ENCODE data around the gene IRF6. TPM values are rescaled to one million over a fixed set of nuclear protein-coding genes. Genes with fewer than 3 reads are reported as not detected.

The IRF6 gene
- polyA plus RNA-seq, 1 donor from 2014 or later = not detected

- no peaks in the 10 kb centered on the region for H4K20me1 ChIP-seq (ENCODE audit: insufficient read depth)
- TF ChIP-seq MXI1 (conservative IDR thresholded peaks at IDR 0.05; ENCODE audit: poor library complexity, severe bottlenecking) (no peak), POLR2AphosphoS5 (IDR thresholded peaks at IDR 0.05) (no peak), SMC3 (conservative IDR thresholded peaks at IDR 0.05; ENCODE audit: poor library complexity) (no peak), CTCF (IDR thresholded peaks at IDR 0.05; ENCODE audit: poor library complexity, severe bottlenecking) (no peak), TAF1 (IDR thresholded peaks at IDR 0.05; ENCODE audit: low read depth) (no peak), REST (IDR thresholded peaks at IDR 0.05; ENCODE audit: borderline replicate concordance) (no peak), EZH2 (IDR thresholded peaks at IDR 0.05; ENCODE audit: borderline replicate concordance, insufficient read depth, low read length, poor library complexity, severe bottlenecking) (no peak), RAD21 (conservative IDR thresholded peaks at IDR 0.05) (no peak), EP300 (conservative IDR thresholded peaks at IDR 0.05; ENCODE audit: poor library complexity, severe bottlenecking) (no peak)
- no peaks in the 10 kb centered on the region for H3K9me2 ChIP-seq (ENCODE audit: insufficient read depth, low read length)
- H3K36me3 ChIP-seq (ENCODE audit: insufficient read depth, low read length) = no peaks in the 10 kb centered on the region
- no peak overlapping the region for H2AFZ ChIP-seq (ENCODE audit: low read depth, low read length)
- no peak overlapping the region for H3K27ac ChIP-seq (ENCODE audit: low read length)
- H3K27me3 ChIP-seq (ENCODE audit: insufficient read depth, low read depth, low read length) = no peaks in the 10 kb centered on the region
- H3F3A ChIP-seq (ENCODE audit: insufficient read depth, low read length, poor library complexity, severe bottlenecking) = no peaks in the 10 kb centered on the region
- no peaks in the 10 kb centered on the region for H3K9me3 ChIP-seq (ENCODE audit: low read length)
- H3K4me2 ChIP-seq (ENCODE audit: low read length) = no peak overlapping the region
- H3K4me3 ChIP-seq (ENCODE audit: low read length) = no peak overlapping the region
- no peaks in the 10 kb centered on the region for H3K79me2 ChIP-seq (replicated peaks; ENCODE audit: insufficient read depth, low read length)
- H3K9ac ChIP-seq (ENCODE audit: low read length) = no peak overlapping the region
These were observed 47.5 kb downstream of the IRF6 start for GRCh38 chr1:209758400-209758799.

- Histone ChIP-seq H3K27ac (ENCODE audit: low read length) (no peak overlapping the region), H4K20me1 (ENCODE audit: insufficient read depth) (no peaks in the 10 kb centered on the region), H3K4me3 (ENCODE audit: low read length) (no peak overlapping the region), H3K9me3 (ENCODE audit: low read length) (no peaks in the 10 kb centered on the region), H3K36me3 (ENCODE audit: insufficient read depth, low read length) (no peaks in the 10 kb centered on the region), H3K4me2 (ENCODE audit: low read length) (no peak overlapping the region), H3K27me3 (ENCODE audit: insufficient read depth, low read depth, low read length) (no peaks in the 10 kb centered on the region), H3F3A (ENCODE audit: insufficient read depth, low read length, poor library complexity, severe bottlenecking) (no peaks in the 10 kb centered on the region), H3K79me2 (replicated peaks; ENCODE audit: insufficient read depth, low read length) (no peaks in the 10 kb centered on the region), H3K9me2 (ENCODE audit: insufficient read depth, low read length) (no peaks in the 10 kb centered on the region), H3K9ac (ENCODE audit: low read length) (no peak overlapping the region), H2AFZ (ENCODE audit: low read depth, low read length) (no peak overlapping the region)
- TF ChIP-seq SMC3 (conservative IDR thresholded peaks at IDR 0.05; ENCODE audit: poor library complexity) = no peak
These were observed 49.1 kb downstream of the IRF6 start for GRCh38 chr1:209756615-209757445.
